Activated CD4-positive, alpha-beta T cell treated with anti-CD3 and anti-CD28 coated beads, Interleukin-10, Interleukin-2, amounts not matched to agents 100 ng/mL and 50 ng/mL, durations not matched to agents 16 hours and 8 hours (primary cell): Measurements from ENCODE around the gene MATN1.

Experiments
- DNase-seq: peaks from one replicate; pipeline ENCODE4 v3.0.0-alpha.2; 2020

The MATN1 gene

DNA sequence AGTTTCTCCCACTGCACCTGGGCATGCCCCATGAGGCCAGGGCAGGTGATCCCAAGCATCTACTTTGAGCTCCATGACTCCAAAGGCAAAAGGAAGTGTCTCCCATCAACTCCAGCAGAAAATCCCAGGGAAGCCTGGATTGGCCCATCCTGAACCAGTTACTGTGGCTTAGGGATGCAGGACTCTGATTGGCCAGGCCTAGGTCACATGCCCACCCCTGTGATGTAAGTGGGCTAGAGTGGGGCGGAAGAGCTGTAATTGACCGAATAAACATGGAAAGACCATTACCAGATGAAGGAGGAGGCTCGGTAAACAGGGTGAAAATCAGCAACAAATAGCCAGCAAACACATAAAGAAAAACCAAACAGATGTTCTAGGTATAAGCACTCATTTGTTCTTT is 45.2 kb downstream of the MATN1 start:
- DNase-seq, result no peak

DNA sequence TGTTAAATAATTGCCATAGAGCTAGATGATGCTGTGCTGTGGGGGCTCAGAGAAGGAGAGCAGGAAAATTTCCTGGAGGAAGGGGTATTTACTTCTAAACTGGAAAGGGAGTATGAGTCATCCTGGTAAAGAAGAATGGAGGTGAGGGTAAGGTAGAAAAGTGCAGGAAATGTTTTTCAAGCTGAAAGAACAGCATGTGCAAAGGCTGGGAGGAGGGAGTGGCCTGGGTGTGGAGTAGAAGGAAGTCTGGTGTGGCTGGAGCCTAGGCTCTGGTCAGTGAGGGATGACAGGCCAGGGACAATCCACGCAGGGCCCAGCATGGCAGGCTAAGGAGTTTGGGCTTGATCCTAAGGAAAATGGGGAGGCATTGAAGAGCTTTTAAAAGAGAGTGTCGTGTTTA is 45.9 kb downstream of the MATN1 start:
- DNase-seq, result no peak

DNA sequence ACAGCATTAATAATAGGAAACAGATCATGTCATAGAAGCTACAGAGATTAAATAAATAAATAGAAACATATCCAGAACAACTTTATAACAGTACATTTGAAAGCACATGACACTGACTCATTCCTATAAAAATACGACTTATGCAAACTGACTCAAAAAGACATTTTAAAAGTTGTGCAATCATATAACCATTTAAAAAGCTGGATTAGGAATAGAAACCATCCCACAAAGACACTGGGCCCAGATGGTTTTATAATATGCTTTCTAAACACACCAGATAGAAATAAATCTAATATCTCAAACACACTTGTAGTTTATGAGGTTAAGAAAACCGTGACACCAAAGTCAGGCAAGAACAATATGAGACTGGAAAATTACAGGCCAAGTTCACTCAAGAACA is 47.6 kb downstream of the MATN1 start:
- DNase-seq, result no peak

DNA sequence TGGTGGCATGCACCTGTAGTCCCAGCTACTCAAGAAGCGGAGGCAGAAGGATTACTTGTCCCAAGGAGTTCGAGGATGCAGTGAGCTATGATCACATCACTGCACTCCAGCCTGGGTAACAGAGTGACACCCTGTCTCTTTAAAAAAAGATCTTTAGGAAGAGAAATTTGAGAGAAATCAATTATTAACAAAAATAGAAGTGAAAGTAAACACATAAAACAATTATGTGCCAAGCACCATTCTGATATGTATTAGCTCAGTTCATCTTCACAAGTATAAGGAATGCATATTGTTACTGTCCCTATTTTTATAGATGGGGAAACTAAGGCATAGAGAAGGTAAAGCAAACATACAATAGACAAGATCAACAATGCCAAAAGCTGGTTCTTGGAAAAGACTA is 48.1 kb downstream of the MATN1 start:
- no peak for DNase-seq

DNA sequence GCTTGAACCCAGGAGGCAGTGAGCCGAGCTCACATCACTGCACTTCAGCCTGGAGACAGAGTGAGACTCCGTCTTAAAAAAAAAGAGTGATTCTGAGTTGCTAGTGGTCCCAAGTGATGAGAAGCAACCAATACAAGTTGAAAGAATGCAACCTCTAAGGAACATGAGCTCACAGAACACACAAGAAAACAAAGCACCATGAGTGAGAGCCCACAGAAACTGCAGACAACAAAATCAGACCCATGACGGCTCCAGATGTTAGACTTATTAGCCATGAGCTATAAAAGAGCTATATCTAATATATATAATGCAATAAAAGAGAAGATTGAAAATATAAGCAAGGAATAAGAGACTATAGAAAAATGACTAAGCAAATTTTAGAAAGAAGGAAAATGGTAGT is 50.0 kb downstream of the MATN1 start:
- no peak for DNase-seq

GRCh38 chr1:30672661-30673060 is 50.7 kb downstream of the MATN1 start:
- DNase-seq, result no peak

DNA sequence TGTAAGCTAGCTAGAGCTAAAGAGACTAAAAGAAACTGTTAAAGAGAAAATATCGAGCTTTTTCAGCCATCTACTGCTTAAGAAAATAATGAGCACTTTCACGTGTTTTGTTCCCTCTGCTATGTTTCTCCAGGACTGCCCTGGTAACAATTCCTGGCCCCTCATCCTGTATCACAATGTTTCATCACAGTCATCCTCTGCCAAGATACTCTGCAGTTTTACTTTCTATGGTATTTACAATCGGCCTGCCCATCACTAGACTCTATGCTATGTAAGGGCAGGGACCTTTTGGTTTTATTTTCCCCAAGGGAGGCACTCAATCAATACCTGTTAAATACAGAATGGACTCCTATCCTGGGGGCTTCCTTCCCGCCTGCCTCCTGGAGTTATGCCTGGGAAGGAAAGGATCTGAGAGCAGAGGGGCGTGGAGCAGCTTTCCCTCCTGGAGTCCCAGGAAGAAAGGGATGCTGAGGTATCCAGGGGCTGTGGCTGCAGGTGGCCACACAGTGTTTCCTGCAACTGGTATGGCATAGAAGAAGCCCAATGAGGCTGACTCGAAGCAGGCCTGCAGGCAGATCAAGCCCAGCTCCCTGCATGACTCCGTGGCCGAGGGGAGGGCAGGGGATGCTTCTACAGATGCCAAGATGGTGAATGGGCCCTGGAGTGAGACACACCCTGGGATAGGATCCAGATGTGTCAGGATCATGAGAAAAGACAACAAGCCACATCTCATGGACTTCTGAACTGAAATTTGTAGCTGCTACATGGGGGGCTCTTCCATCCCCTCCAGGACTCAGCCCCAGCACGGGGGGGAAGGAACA is 52.9 kb downstream of the MATN1 start:
- no peak for DNase-seq

DNA sequence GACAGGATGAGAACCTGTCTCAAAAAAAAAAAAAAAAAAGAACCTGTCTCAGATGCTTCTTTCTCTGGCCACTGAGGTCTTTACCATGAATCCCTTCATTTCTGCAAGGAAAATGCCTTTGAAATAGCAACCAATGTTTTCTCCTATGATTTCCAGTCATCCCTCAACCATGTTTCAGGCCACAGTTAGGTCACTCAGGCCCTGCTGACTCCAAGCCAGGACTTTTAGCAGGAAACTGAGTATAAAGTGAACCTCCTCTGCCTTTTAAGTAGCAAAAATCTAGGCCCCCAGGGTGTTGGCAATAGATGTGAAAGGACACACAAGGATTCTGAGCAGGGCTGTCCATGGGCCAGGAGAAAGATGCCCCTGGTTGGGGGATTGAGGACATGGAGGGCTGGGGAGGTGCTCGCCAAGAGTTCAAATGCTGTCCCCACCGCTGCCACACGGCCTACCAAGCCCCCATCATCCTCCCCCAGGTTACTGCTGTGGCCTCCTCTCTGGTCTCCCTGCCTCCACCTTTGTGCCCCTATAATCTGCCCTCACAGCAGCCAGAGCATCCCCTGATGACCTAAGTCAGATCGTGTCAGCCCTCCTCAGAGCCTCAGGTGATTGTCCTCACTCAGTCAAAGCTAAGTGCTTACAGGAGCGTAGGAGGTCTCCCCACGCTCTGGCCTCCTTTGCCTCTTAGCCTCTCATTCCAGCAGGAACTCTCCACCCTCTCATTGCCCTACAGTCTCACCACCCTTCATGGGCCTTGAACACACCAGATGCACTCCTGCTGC is 54.6 kb downstream of the MATN1 start:
- no peak for DNase-seq

- no peak for DNase-seq
Measured at GRCh38 chr1:30668024-30668423, 55.4 kb downstream of the MATN1 start.

- no peak for DNase-seq
Measured at GRCh38 chr1:30666756-30667273, 56.6 kb downstream of the MATN1 start.

GRCh38 chr1:30665216-30666010 is 58.0 kb downstream of the MATN1 start:
- no peak for DNase-seq

GRCh38 chr1:30664103-30664755 is 59.2 kb downstream of the MATN1 start:
- no peak for DNase-seq

- no peak for DNase-seq
Measured at GRCh38 chr1:30663596-30664091, 59.7 kb downstream of the MATN1 start.

DNA sequence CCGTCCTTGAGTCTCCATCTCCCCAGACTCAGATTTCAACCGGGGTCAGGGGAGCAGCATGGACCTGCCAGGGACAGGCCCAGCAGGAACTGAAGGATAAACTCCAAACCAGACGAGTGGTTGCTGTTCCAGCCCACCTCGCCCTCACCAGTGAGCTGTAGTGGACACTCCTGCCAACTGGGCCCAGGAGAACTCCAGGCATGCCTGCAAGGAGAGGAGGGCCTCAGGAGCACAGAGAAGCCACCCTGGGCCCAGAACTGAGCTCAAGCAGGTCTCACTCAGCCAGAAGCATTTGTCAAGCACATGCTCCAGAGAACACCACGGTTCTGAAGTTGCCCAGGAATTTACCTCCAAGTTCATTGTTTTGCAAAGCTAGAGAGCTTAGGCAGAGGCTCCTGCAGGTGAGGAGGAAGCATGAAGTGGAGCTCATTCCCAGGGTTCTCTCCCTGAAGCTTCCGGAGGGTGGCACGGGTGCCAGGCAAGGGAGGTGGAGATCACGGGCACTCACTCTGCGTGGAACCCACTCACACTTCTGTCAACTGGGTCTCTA is 61.0 kb downstream of the MATN1 start:
- no peak for DNase-seq

DNA sequence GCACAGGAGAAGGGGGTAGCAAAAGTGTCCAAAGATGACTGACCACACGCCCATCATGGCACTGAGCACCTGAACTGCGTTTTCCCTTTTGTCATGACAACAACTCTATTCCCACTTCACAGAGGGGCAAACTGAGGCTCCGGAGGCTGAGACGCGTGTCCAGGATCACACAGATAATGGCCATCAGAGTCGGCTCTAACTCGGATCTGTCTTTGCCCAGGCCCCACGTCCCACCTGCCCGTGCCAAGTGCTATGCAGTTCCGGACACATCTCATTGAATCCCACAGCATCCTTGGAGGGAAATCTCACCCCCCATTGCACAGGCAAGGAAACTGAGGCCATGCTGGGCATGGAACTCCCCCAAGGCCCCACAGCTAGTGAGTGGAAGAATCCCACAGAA is 62.1 kb downstream of the MATN1 start:
- DNase-seq, result no peak
